NCI-H1105 treated with DMSO at 0.1 percent for 48 hours (cell line): ENCODE data around the gene ATP4A.
"Not testable (repeated sequence)": the region's sequence is repeated elsewhere in the genome, so short reads cannot be mapped to it uniquely, and the experiment has no call there.

Experiments used
- DNase-seq: peaks from one replicate; lab custom pipeline; 2025; lab: John Stamatoyannopoulos, UW

Gene ATP4A

GRCh38 chr19:35563207-35563829 lies at the start of gene ATP4A:
ATP4A (minus strand) TSS chr19:35563658; CDS start chr19:35563629, 29 bp downstream.
- no peak for DNase-seq

- DNase-seq: peak; percentile 89
These were observed 49.3 kb upstream of the ATP4A start, which contains the start of gene HAUS5 for GRCh38 chr19:35612559-35613321. HAUS5 (plus strand) TSS chr19:35612735; CDS start chr19:35612795, 60 bp downstream.

DNA sequence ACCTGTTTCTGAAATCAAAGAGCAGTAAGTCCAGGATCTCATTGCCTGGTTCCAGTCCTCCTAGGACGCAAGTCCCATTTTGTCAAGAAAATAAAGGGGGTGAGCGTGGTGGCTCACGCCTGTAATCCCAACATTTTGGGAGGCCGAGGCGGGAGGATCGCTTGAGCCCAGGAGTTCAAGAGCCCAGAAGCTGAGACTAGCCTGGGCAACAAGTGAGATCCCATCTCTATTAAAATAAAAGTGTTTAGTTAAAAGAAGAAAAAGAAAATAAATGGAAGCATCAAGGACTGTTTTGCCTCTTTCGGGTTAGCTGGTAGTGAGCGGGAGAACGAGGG lies 48.7 kb upstream of the ATP4A start:
- DNase-seq: no peak

- no peak for DNase-seq
These were observed 46.4 kb upstream of the ATP4A start for GRCh38 chr19:35609851-35610353.

- no peak for DNase-seq
These were observed 44.8 kb upstream of the ATP4A start for GRCh38 chr19:35608251-35608650.

DNA sequence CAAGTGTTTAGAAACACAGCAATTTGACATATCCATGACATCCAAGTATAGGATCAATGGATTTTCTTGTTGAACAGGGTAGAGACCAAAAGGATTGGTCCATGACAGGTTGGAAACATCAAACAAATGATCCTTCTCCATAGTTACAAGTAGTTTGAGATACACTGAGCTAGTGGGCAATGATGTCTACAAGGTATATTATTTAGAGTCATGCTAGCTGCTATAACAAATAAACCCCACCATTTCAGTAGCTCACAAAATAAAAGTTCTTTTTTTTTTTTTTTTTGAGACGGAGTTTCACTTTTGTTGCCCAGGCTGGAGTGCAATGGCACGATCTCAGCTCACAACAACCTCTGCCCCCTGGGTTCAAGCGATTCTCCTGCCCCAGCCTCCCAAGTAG lies 44.2 kb upstream of the ATP4A start:
- DNase-seq: no peak

- DNase-seq: not testable (repeated sequence)
These were observed 43.7 kb upstream of the ATP4A start for GRCh38 chr19:35607170-35607569.

- not testable (repeated sequence) for DNase-seq
These were observed 41.0 kb upstream of the ATP4A start for GRCh38 chr19:35604436-35604835.

DNA sequence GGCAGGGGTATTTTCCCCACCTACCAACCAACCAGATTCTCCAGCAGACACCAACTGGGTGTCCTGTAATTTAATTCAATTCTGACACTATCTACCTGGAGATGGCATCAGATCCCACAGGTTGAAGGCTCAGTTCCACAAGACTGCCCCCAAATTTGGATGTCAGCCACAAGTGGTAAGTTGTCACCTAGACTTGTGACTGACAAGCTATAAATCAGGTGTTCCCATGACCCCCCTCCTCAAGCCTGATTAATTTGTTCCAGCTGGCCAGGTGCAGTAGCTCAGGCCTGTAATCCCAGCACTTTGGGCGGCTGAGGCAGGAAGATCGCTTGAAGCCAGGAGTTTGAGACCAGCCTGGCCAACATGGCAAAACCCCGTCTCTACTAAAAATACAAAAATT lies 38.5 kb upstream of the ATP4A start:
- peak; percentile 33 for DNase-seq

DNA sequence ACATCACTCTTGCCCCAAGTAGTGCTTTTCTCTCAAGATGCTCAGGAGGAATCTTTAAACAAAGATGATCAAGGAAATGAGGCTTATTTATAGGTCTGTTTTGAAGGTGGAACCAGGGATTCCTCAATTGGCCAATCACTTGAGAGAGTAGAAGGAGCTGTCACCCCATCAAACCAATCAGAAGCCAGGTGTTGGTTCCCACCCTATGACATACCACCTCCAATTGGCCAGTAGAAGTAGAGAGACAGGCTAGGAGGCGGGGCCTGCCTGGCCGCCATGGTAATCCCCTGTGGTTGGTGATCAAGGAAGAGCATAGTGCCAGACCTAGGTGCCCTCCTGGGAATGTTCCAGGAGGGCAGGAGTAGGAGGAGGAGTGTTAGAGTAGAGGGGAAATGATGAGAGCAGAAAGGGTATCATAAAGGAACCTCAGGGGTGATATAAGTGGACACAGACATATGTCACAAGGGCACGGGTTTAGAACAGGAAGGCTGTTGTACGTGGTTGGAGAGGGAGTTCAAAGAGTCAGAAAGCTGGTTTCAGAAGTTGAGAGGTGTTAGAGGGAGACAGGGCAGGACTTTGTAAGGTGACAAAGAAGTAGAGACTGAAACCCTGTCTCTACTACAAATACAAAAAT lies 33.0 kb upstream of the ATP4A start:
- no peak for DNase-seq

DNA sequence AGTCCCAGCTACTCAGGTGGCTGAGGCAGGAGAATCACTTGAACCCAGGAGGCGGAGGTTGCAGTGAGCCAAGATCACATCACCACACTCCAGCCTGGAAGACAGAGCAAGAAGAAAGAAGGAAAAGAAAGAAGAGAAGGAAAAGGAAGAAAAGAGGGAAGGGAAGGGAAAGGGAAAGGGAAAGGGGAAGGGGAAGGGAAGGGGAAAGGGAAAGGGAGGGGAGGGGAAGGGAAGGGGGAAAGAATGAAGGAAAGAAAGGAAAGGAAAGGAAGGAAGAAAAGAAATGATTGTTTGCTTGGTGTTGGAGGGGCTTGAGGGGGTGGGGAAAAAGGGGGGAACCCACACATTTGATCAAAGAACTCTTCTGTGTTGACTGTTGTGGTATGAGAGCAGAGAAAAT lies 32.5 kb upstream of the ATP4A start:
- DNase-seq: no peak

DNA sequence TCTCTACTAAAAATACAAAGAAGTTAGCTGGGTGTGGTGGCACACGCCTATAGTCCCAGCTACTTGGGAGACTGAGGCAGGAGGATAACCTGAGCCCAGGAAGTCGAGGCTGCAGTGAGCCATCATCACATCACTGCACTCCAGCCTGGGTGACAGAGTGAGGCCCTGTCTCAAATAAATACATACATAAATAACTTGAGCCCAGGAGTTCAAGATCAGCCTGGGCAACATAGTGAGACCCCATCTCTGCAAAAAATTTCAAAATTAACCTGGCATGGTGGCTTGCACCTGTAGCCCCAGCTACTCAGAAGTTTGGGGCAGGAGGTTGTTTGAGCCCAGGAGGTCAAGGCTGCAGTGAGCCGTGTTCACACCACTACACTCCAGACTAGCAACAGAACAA lies 31.6 kb upstream of the ATP4A start:
- DNase-seq: not testable (repeated sequence)

DNA sequence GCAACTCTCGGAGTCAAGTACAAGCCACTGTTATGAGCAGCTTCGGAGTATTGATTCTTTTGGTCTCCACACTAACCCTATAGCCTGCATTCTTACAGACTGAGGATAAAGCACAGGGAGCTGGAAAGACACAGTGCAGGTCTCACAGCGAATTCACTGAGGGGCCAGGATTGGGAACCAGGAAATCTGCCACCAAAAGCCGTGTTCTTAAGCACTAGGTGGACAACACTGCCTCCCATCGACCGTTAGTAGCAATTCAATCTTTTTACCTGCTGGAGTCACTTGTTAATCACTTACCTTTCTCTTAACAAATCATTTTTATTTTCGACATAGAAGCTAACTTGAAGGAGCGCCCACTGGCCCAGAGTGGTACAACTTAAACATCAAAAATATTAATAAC lies 28.8 kb upstream of the ATP4A start:
- peak; percentile 27 for DNase-seq

GRCh38 chr19:35590875-35591274 lies 27.4 kb upstream of the ATP4A start:
- DNase-seq: no peak

DNA sequence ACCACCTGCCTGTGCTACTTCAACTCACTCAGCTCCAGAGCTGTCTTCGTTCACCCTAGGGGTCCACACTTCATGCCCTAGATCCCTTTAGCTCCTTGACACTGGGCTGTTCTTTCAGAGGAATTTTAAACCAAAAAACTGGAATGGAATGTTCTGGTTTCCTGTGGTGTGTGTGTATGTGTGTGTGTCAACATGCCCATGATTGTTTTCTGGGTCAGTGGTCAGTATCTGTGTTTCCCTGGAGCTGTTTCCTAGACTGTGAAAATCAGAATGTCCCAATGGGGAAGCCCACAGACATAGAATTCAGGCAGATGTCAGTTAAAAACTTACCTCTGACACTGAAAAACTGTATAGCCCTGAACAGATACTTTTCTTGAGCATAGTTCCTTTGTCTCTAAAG lies 23.9 kb upstream of the ATP4A start:
- no peak for DNase-seq

DNA sequence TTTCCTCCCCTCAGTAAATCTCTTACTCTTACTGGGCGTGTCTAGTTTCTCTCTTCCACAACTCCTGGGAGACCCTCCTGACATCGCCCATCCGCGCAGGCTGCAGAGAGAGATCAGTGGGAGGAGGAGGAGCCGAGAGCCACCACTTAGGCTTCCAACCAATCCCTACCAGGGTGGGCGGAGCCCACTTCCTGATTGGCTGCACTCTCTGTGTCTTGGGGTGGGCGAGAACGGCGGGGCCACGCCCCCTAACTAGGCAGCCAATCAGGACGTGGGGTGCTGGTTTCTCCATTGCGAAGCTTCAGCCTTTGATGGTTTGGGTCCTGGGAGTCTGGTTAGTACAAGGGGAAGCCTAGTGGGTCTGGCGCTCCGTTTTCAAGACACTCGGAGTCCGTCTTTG lies 22.4 kb upstream of the ATP4A start, which contains the start of gene PMIS2:
TSS of gene PMIS2 (plus strand) at position 326 of the 400 bp plus-strand sequence. CDS start 87 bp downstream, outside the sequence.
- no peak for DNase-seq

DNA sequence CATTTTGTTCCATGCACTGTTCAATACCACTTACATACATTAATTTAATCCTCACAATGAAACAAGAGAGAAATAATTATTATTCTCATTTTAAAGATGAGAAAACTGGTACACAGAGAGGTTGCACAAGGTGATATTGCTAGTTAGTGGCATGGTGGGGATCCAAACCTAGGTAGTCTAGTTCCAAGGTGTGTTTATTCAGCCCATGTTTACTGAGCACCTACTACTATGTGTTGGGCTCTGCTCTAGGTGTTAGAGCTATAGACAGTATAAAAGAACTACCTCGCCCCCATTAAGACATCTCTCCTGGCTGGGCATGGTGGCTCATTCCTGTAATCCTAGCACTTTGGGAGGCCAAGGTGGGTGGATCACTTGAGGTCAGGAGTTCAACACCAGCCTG lies 19.3 kb upstream of the ATP4A start:
- no peak for DNase-seq

GRCh38 chr19:35578707-35579106 lies 15.2 kb upstream of the ATP4A start:
- no peak for DNase-seq

DNA sequence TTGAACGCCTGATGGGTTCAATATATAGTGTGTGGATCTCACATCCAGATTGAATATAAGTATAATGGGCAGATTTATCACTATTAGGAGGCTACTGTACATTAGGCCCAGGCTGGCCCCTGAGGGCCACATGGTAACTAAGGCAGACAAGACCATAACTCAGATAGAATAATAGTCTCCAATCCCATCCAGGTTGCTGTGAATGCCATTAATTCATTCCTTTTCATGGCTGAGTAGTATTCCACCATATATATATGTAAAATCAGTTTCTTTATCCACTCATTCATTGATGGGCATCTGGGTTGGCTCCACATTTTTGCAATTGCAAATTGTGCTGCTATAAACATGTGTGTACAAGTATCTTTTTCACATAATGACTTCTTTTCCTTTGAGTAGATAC lies 14.5 kb upstream of the ATP4A start:
- no peak for DNase-seq

- no peak for DNase-seq
These were observed 8.0 kb upstream of the ATP4A start for GRCh38 chr19:35571406-35571965.

GRCh38 chr19:35569281-35569781 lies 5.9 kb upstream of the ATP4A start:
- peak; percentile 78 for DNase-seq

DNA sequence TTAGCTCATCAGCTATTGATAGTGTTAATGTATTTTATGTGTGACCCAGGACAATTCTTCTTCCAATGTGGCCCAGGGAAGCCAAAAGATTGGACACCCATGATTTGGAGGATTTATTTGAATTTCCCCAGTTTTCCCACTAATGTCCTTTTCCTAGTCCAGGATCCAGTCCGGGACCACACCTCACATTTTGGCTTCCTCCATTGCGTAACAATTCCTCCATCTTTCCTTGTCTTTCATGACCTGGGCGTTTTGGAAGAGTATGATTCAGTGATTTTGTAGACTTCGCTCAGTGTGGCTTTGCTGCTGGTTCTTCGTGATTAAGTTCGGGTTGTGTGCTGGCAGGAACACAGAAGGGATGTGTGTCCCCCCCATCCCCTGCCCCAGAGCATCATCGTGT lies 3.3 kb upstream of the ATP4A start:
- no peak for DNase-seq
